ENCODE measurements around the gene ANKRD28. TPM values are rescaled to one million over a fixed set of nuclear protein-coding genes. Genes with fewer than 3 reads are reported as not detected.
"Not testable (repeated sequence)": the region's sequence is repeated elsewhere in the genome, so short reads cannot be mapped to it uniquely, and the experiment has no call there.

ANKRD28 gene
- total RNA-seq, 1 donor from 2014 or later: 104 TPM

- no peaks in the 10 kb centered on the region for H3K9me3 Mint-ChIP-seq (ENCODE audit: low read depth)
- no peaks in the 10 kb centered on the region for H3K27me3 Mint-ChIP-seq (ENCODE audit: low read depth)
- peak; percentile 30 for TF ChIP-seq CTCF (IDR thresholded peaks at IDR 0.05)
- DNase-seq (ENCODE audit: low spot score): no peak
- H3K27ac Mint-ChIP-seq (ENCODE audit: unreplicated experiment): no peak overlapping the region
- peaks cover 15% of the 10 kb centered on the region for H3K4me1 Mint-ChIP-seq (ENCODE audit: low read depth)
- H3K4me3 Mint-ChIP-seq (ENCODE audit: unreplicated experiment): no peak overlapping the region
- H3K36me3 Mint-ChIP-seq (ENCODE audit: low read depth): no peaks in the 10 kb centered on the region
Measured at GRCh38 chr3:15820911-15821310, 23.1 kb upstream of the ANKRD28 start.

DNA sequence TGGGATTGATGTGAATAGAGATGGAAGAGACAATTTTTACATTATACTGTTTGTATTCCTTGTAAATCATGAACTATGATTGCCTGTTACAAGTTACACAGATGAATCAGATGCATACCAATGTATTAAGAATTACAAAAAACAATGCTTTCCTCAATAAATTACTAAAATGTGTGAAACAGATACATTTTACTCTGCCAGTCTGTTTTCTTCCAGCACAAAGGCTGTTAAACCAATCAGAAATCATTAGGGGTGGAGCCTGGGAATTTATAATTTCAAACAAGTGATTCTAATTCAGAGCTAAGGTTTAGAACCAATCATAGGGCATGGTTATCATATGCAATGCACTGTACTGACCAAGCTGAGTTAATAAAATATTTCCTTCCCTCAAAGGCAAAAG, 21.8 kb upstream of the ANKRD28 start:
- Mint-ChIP-seq H3K4me3 (ENCODE audit: unreplicated experiment) (no peak overlapping the region), H3K4me1 (ENCODE audit: low read depth) (peaks cover 15% of the 10 kb centered on the region), H3K9me3 (ENCODE audit: low read depth) (no peaks in the 10 kb centered on the region), H3K36me3 (ENCODE audit: low read depth) (no peaks in the 10 kb centered on the region), H3K27me3 (ENCODE audit: low read depth) (no peaks in the 10 kb centered on the region), H3K27ac (ENCODE audit: unreplicated experiment) (no peak overlapping the region)
- no peak for TF ChIP-seq CTCF (IDR thresholded peaks at IDR 0.05)
- no peak for DNase-seq (ENCODE audit: low spot score)

- TF ChIP-seq CTCF (IDR thresholded peaks at IDR 0.05): no peak
- Mint-ChIP-seq H3K36me3 (ENCODE audit: low read depth) (no peaks in the 10 kb centered on the region), H3K9me3 (ENCODE audit: low read depth) (no peaks in the 10 kb centered on the region), H3K27me3 (ENCODE audit: low read depth) (no peaks in the 10 kb centered on the region), H3K4me1 (ENCODE audit: low read depth) (peaks cover 15% of the 10 kb centered on the region), H3K4me3 (ENCODE audit: unreplicated experiment) (no peak overlapping the region), H3K27ac (ENCODE audit: unreplicated experiment) (no peak overlapping the region)
- no peak for DNase-seq (ENCODE audit: low spot score)
Measured at GRCh38 chr3:15819043-15819442, 21.3 kb upstream of the ANKRD28 start.

DNA sequence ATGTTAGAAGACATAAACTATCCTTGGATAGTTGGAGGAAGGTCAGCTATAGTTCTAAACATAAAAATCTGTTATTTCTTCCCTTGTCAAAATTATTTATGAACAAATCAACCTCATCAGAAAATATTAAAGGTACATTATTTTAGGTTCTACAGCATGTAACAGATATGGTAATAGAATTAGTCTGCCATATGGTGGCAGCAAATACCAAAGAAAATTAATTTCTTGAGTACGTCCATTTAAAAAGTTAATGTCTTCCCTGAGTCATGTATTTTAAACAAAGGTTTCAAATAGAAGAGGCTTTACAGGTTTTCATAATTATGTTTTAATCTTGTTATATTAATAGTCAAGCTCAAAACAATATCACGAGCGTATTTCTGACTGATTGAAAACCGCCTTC, 17.9 kb upstream of the ANKRD28 start:
- TF ChIP-seq CTCF (IDR thresholded peaks at IDR 0.05): peak; percentile 93
- H3K9me3 Mint-ChIP-seq (ENCODE audit: low read depth): no peaks in the 10 kb centered on the region
- H3K36me3 Mint-ChIP-seq (ENCODE audit: low read depth): no peaks in the 10 kb centered on the region
- no peak for DNase-seq (ENCODE audit: low spot score)
- H3K4me1 Mint-ChIP-seq (ENCODE audit: low read depth): peaks cover 5% of the 10 kb centered on the region
- H3K27me3 Mint-ChIP-seq (ENCODE audit: low read depth): no peaks in the 10 kb centered on the region
- H3K27ac Mint-ChIP-seq (ENCODE audit: unreplicated experiment): no peak overlapping the region
- no peak overlapping the region for H3K4me3 Mint-ChIP-seq (ENCODE audit: unreplicated experiment)

DNA sequence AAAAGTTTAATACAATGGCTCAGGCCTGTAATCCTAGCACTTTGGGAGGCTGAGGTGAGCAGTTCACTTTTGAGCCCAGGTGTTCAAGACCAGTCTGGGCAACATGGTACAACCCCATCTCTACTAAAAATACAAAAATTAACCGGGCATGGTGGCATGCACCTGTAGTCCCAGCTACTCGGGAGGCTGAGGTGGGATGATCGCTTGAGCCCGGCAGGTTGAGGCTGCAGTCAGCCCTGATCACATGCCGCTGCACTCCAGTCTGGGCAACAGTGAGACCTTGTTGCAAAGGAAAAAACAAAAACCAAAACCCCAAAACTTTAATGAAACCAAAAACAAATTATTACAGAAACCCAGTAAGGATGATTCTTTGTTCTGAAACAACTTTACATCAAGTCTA, 15.3 kb upstream of the ANKRD28 start:
- H3K27ac Mint-ChIP-seq (ENCODE audit: unreplicated experiment); H3K36me3 Mint-ChIP-seq (ENCODE audit: low read depth); H3K27me3 Mint-ChIP-seq (ENCODE audit: low read depth); DNase-seq (ENCODE audit: low spot score); H3K4me3 Mint-ChIP-seq (ENCODE audit: unreplicated experiment); H3K9me3 Mint-ChIP-seq (ENCODE audit: low read depth): not testable (repeated sequence)
- peaks cover 11% of the 10 kb centered on the region for H3K4me1 Mint-ChIP-seq (ENCODE audit: low read depth)

- Mint-ChIP-seq H3K9me3 (ENCODE audit: low read depth) (no peaks in the 10 kb centered on the region), H3K27ac (ENCODE audit: unreplicated experiment) (no peak overlapping the region), H3K27me3 (ENCODE audit: low read depth) (no peaks in the 10 kb centered on the region), H3K4me1 (ENCODE audit: low read depth) (peaks cover 11% of the 10 kb centered on the region), H3K36me3 (ENCODE audit: low read depth) (no peaks in the 10 kb centered on the region), H3K4me3 (ENCODE audit: unreplicated experiment) (no peak overlapping the region)
- no peak for DNase-seq (ENCODE audit: low spot score)
- peak; percentile 93 for TF ChIP-seq CTCF (IDR thresholded peaks at IDR 0.05)
Measured at GRCh38 chr3:15812183-15812582, 14.4 kb upstream of the ANKRD28 start.
